ENCODE results near the gene LRR1. TPM values are rescaled to one million over a fixed set of nuclear protein-coding genes. Genes with fewer than 3 reads are reported as not detected.
"Not testable (repeated sequence)": the region's sequence is repeated elsewhere in the genome, so short reads cannot be mapped to it uniquely, and the experiment has no call there.

LRR1 gene
- total RNA-seq, 1 donor from 2014 or later: 16.4 TPM

DNA sequence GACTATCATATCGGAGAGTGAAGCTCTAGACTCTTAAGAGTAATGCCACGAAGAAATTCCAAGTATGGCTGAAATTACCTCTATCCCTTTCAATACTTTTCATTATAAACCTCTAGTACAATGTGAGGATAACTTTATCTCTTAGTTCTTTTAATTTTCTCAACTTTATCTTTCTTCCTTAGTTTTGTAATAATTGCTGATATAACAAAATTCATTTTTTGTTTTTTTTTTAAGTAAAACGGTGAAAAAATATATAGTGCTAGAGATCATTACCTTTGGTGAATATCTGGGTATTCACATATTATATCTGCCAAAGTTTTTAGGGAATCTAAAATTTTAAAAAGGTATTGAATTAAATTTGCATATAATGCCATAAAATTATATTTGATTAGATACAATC lies 55.8 kb downstream of the LRR1 start:
- H3K9me3 Mint-ChIP-seq (ENCODE audit: low read depth): no peaks in the 10 kb centered on the region
- no peak overlapping the region for H3K27ac Mint-ChIP-seq
- no peaks in the 10 kb centered on the region for H3K4me1 Mint-ChIP-seq (ENCODE audit: low read depth)

DNA sequence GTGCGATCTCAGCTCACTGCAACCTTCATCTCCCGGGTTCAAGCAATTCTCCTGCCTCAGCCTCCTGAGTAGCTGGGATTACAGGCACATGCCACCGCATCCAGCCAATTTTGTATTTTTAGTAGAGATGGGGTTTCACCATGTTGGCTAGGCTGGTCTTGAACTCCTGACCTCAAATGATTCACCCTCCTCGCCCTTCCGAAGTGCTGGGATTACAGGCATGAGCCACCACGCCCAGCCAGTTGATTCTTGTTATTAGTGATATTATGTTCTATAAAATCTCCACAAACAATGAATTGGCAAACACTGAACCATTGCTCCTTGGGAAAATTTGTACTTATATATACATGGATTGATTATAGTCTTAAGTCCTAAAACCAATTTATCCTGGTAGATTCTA lies 58.8 kb downstream of the LRR1 start:
- not testable (repeated sequence) for DNase-seq (ENCODE audit: low spot score, unreplicated experiment); H3K27me3 Mint-ChIP-seq; H3K27ac Mint-ChIP-seq; H3K36me3 Mint-ChIP-seq (ENCODE audit: insufficient read depth); H3K9me3 Mint-ChIP-seq (ENCODE audit: low read depth); H3K4me1 Mint-ChIP-seq (ENCODE audit: low read depth); H3K4me3 Mint-ChIP-seq (ENCODE audit: low read depth)

More for the DNA sequence above, 55.8 kb downstream of the LRR1 start:
- TF ChIP-seq, protein P1, sequence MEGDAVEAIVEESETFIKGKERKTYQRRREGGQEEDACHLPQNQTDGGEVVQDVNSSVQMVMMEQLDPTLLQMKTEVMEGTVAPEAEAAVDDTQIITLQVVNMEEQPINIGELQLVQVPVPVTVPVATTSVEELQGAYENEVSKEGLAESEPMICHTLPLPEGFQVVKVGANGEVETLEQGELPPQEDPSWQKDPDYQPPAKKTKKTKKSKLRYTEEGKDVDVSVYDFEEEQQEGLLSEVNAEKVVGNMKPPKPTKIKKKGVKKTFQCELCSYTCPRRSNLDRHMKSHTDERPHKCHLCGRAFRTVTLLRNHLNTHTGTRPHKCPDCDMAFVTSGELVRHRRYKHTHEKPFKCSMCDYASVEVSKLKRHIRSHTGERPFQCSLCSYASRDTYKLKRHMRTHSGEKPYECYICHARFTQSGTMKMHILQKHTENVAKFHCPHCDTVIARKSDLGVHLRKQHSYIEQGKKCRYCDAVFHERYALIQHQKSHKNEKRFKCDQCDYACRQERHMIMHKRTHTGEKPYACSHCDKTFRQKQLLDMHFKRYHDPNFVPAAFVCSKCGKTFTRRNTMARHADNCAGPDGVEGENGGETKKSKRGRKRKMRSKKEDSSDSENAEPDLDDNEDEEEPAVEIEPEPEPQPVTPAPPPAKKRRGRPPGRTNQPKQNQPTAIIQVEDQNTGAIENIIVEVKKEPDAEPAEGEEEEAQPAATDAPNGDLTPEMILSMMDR (IDR thresholded peaks at IDR 0.05; ENCODE audit: unreplicated experiment): no peak
- DNase-seq (ENCODE audit: low spot score, unreplicated experiment): no peak
- H3K27me3 Mint-ChIP-seq: no peaks in the 10 kb centered on the region
- no peak overlapping the region for H3K4me3 Mint-ChIP-seq (ENCODE audit: low read depth)
- H3K36me3 Mint-ChIP-seq (ENCODE audit: insufficient read depth): peaks cover 5% of the 10 kb centered on the region

DNA sequence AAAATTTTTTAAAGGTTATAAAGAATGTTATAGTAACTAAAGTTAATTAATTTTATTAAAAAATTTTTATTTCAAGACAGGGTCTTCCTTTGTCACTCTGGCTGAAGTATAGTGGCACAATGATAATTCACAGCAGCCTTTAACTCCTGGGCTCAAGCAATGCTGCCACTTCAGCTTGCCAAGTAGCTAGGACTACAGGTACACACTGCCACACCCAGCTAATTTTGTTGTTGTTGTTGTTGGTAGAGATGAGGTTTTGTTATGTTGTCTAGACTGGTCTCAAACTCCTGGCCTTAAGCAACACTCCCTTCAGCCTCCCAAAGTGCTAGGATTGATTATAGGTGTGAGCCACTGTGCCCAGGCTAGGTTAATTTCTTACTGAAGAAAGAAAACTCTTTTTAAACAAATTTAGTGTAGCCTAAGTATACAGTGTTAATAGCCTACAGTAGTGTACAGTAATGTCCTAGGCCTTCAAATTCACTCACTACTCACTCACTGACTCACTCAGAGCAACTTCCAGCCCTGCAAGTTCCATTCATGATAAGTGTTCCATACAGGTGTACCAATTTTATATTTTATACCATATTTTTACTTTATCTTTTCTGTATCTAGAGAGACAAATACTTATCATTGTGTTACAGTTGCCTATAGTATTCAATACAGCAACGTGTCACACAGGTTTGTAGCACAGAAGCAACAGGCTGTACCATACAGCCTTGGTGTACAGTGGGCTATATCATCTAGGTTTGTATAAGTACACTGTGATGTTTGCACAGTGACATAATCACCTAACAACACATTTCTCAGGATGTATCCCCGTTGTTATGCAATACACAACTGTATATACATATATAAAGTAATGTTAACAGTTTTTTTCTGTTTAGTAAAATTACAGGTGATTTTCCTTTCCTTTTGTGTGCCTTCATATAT lies 61.1 kb downstream of the LRR1 start:
- DNase-seq (ENCODE audit: low spot score, unreplicated experiment): no peak
- H3K4me3 Mint-ChIP-seq (ENCODE audit: low read depth): no peak overlapping the region
- TF ChIP-seq, protein P1 (IDR thresholded peaks at IDR 0.05; ENCODE audit: unreplicated experiment): no peak
- no peaks in the 10 kb centered on the region for H3K27me3 Mint-ChIP-seq
- H3K4me1 Mint-ChIP-seq (ENCODE audit: low read depth): no peaks in the 10 kb centered on the region
- H3K9me3 Mint-ChIP-seq (ENCODE audit: low read depth): no peaks in the 10 kb centered on the region
- no peak overlapping the region for H3K27ac Mint-ChIP-seq
- H3K36me3 Mint-ChIP-seq (ENCODE audit: insufficient read depth): no peaks in the 10 kb centered on the region

Other genes with a start within 250 kb of the LRR1 start
- gene RPS29, start 12.6 kb upstream of the LRR1 start, total RNA-seq: 1,117 and 1,256 TPM in 2 replicates
- 149 and 157 TPM in 2 replicates for gene RPL36AL, start 21.7 kb downstream of the LRR1 start, total RNA-seq
- gene MGAT2, start 21.9 kb downstream of the LRR1 start, total RNA-seq: 21.4 and 24.7 TPM in 2 replicates
- 18.9 and 20.5 TPM in 2 replicates for gene DNAAF2, start 36.3 kb downstream of the LRR1 start, total RNA-seq
- gene POLE2, start 89.3 kb downstream of the LRR1 start, total RNA-seq: 12.9 and 14.9 TPM in 2 replicates
- 2.4 and 2.8 TPM in 2 replicates for gene KLHDC1, start 94.2 kb downstream of the LRR1 start, total RNA-seq
- gene KLHDC2, start 169.2 kb downstream of the LRR1 start, total RNA-seq: 79.9 and 80.0 TPM in 2 replicates

Data from progenitor cell of endocrine pancreas (in vitro differentiated cells).